ENCODE data around the gene MMEL1.

MMEL1 gene

GRCh38 chr1:2541619-2542245 is 91.1 kb downstream of the MMEL1 start:
- no peak for DNase-seq (ENCODE audit: low spot score)

DNA sequence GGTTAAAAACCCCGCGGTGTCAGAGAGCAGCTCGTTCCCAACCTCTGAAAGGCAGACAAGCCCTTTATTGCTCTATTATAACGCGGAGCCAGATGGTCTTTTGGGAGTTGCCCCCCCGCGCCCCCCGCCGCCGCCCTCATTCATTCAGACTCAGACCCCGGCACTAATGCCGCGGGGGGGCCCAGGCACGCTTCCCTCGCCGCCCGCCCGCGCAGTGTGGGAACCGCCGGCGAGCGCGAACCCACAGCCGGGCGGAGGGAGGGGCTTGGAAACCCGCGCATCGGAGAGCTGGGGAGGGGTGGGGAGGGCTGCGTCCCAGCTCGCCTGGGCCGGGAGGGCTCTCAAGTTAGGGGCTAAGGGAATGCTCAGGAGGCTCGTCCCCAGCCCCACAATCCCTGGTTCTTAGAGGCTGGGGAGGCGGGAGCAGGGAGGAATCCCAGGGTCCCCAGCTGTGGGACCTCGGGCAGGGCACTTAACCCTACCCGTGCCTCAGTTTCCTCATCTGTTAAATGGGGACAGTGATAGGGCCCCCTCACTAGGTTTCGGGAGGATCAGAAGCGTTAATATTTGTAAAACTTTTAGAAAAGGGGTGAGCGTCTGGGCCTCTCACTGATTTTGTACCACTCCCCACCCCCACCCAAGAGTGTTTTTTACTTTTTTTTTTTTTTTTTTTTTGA is 91.9 kb downstream of the MMEL1 start:
- no peak for DNase-seq (ENCODE audit: low spot score)
